ENCODE data around the gene ZDHHC14. TPM values are rescaled to one million over a fixed set of nuclear protein-coding genes. Genes with fewer than 3 reads are reported as not detected.

The ZDHHC14 gene
- total and polyA plus RNA-seq, 8 donors, result 8.2 to 33.2 (median 25.8) TPM

DNA sequence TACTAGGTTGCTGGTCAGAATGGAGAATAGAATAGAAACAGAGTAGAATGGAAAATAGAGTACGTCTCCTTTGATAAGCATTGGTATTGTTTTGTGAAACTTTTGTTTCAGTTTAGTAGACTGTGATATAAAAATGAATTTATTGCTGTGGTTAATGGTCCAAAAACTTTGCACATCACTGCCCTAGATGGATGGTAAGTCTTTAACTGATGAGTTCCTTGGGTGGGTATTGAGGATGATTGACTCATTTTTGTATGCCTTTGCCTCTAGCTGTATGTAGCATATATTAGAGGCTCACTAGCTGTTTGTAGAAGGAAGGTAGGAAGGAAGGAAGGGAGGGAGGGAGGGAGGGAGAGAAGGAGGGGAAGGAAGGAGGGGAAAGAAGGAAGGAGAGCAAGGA lies 48.3 kb downstream of the ZDHHC14 start:
- no peaks in the 10 kb centered on the region for H3K27me3 ChIP-seq
- peaks cover 0 to 4% of the 10 kb centered on the region in 2 donors for H3K4me1 ChIP-seq
- TF ChIP-seq, protein P1, sequence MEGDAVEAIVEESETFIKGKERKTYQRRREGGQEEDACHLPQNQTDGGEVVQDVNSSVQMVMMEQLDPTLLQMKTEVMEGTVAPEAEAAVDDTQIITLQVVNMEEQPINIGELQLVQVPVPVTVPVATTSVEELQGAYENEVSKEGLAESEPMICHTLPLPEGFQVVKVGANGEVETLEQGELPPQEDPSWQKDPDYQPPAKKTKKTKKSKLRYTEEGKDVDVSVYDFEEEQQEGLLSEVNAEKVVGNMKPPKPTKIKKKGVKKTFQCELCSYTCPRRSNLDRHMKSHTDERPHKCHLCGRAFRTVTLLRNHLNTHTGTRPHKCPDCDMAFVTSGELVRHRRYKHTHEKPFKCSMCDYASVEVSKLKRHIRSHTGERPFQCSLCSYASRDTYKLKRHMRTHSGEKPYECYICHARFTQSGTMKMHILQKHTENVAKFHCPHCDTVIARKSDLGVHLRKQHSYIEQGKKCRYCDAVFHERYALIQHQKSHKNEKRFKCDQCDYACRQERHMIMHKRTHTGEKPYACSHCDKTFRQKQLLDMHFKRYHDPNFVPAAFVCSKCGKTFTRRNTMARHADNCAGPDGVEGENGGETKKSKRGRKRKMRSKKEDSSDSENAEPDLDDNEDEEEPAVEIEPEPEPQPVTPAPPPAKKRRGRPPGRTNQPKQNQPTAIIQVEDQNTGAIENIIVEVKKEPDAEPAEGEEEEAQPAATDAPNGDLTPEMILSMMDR (IDR thresholded peaks at IDR 0.05), result no peak
- H3K9me3 ChIP-seq, result no peaks in the 10 kb centered on the region
- H3K36me3 ChIP-seq, result no peaks in the 10 kb centered on the region
- no peak for DNase-seq
- no peak for ATAC-seq
- H3K27ac ChIP-seq, result no peak overlapping the region
- no peak overlapping the region for H3K4me3 ChIP-seq
- intact Hi-C loops (cut with DNase I), result no loop called here

DNA sequence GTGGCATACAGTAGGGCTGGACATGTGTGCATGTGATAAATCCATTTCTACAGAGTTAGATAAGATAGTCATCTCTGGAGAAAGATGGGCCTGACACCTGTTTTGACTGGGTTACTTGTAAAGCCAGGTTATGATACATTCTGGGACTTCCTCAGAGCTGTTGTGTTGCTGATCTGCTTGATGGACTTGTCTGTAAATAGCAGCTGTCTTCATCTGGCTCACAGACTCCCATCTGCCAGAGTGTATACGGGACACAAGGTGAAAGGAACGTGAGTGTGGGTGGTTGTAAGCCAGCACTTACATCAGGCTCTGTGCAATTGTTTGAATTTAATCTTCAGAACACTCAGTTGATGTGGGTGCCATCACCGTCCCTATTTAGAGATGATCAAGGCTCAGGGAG lies 49.8 kb downstream of the ZDHHC14 start:
- Histone ChIP-seq H3K36me3 (no peaks in the 10 kb centered on the region), H3K9me3 (no peaks in the 10 kb centered on the region), H3K27me3 (no peaks in the 10 kb centered on the region), H3K27ac (no peak overlapping the region), H3K4me1 (no peaks in the 10 kb centered on the region), H3K4me3 (no peak overlapping the region)
- intact Hi-C loops (cut with DNase I), result no loop called here
- TF ChIP-seq, protein P1 (IDR thresholded peaks at IDR 0.05), result no peak
- ATAC-seq, result no peak
- no peak for DNase-seq

DNA sequence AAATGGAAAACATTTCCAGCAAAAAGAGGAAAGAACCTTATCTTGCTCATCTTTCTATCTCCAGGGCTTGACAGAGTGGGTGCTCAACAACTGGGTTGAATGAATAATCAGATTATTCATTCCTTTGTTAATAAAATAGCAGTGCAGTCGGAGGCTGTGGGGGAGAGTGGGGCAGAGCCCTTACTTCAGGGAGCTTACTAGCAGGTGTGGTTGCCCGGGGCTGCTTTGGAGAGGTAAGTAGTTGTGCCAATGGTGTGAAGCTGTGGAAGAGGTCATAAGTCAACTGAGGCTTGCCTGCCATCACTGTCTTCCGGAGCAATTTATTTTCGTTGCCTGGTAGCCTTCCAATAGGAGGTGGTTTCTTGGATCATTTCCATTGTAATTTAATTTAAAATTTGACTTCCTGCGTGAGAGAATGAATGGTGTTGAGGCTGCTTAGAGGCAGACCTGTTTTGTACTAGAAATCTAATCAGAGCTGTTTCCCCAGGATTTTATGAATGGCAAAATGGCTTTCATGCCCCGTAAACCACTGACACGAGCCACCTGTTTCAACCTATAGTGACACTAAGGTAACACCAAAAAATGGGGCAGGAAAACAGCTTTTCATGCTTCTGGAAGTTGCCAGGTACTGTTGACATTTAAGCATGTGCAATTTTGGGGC lies 51.4 kb downstream of the ZDHHC14 start:
- DNase-seq (no peak), ATAC-seq (no peak)
- Histone ChIP-seq H3K9me3 (no peaks in the 10 kb centered on the region), H3K36me3 (no peaks in the 10 kb centered on the region), H3K4me3 (no peak overlapping the region), H3K27ac (no peak overlapping the region), H3K4me1 (no peaks in the 10 kb centered on the region), H3K27me3 (no peaks in the 10 kb centered on the region)
- intact Hi-C loops (cut with DNase I), result no loop called here
- TF ChIP-seq, protein P1 (IDR thresholded peaks at IDR 0.05), result no peak

DNA sequence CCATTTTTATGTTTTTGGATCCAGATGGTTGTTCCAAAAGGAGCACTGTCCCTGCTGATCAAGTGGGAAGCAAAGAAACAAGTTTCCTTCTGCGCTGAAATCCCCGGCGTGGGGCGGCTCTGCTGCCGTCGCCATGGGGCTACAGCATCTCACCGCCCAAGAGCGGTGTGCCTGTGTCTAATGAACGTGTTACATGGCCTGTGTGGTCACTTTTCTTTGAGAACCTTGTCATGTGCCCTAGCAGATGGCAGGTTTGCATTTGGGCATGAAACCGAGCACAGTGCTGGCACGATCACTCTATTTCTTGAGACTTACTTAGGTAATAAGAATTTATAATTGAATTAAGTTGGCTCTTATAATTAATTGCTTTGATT lies 51.9 kb downstream of the ZDHHC14 start:
- Histone ChIP-seq H3K36me3 (no peaks in the 10 kb centered on the region), H3K9me3 (no peaks in the 10 kb centered on the region), H3K4me1 (peaks cover 0 to 2% of the 10 kb centered on the region in 2 donors), H3K27me3 (no peaks in the 10 kb centered on the region), H3K27ac (no peak overlapping the region), H3K4me3 (no peak overlapping the region)
- intact Hi-C loops (cut with DNase I), result no loop called here
- ATAC-seq (no peak), DNase-seq (no peak)
- TF ChIP-seq, protein P1 (IDR thresholded peaks at IDR 0.05), result no peak

DNA sequence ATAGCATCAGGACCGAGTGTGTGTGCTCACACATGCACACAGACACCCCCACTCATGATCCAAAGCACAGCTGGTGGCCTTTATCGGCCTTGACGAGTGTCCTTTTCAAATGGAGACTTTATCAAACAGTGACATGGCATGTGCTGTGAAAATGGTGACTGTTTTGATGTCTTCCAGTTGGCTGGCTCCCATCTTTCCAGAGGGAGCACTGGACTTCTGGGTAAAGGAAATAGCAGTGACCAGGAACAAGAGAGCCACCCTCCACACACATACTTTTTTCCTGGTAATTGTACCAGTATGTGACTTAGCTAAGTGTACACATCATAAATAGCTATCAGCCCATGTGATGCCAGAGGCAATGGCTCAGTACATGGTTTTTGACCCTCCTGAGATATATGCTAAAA lies 52.7 kb downstream of the ZDHHC14 start:
- Histone ChIP-seq H3K27ac (no peak overlapping the region), H3K27me3 (no peaks in the 10 kb centered on the region), H3K4me1 (peaks cover 0 to 10% of the 10 kb centered on the region in 2 donors), H3K9me3 (no peaks in the 10 kb centered on the region), H3K4me3 (no peak overlapping the region), H3K36me3 (no peaks in the 10 kb centered on the region)
- TF ChIP-seq, protein P1 (IDR thresholded peaks at IDR 0.05), result no peak
- DNase-seq (no peak), ATAC-seq (no peak)
- intact Hi-C loops (cut with DNase I), result no loop called here

Measured in left lung (tissue), 10 donors.